ENCODE measurements around the gene SRSF1.
"Not testable (repeated sequence)": the region's sequence is repeated elsewhere in the genome, so short reads cannot be mapped to it uniquely, and the experiment has no call there.

Gene SRSF1

GRCh38 chr17:58049533-58049932 lies 42.5 kb upstream of the SRSF1 start:
- no peak overlapping the region for H3K27ac ChIP-seq
- TF ChIP-seq, protein P1, sequence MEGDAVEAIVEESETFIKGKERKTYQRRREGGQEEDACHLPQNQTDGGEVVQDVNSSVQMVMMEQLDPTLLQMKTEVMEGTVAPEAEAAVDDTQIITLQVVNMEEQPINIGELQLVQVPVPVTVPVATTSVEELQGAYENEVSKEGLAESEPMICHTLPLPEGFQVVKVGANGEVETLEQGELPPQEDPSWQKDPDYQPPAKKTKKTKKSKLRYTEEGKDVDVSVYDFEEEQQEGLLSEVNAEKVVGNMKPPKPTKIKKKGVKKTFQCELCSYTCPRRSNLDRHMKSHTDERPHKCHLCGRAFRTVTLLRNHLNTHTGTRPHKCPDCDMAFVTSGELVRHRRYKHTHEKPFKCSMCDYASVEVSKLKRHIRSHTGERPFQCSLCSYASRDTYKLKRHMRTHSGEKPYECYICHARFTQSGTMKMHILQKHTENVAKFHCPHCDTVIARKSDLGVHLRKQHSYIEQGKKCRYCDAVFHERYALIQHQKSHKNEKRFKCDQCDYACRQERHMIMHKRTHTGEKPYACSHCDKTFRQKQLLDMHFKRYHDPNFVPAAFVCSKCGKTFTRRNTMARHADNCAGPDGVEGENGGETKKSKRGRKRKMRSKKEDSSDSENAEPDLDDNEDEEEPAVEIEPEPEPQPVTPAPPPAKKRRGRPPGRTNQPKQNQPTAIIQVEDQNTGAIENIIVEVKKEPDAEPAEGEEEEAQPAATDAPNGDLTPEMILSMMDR (conservative IDR thresholded peaks at IDR 0.05): no peak

DNA sequence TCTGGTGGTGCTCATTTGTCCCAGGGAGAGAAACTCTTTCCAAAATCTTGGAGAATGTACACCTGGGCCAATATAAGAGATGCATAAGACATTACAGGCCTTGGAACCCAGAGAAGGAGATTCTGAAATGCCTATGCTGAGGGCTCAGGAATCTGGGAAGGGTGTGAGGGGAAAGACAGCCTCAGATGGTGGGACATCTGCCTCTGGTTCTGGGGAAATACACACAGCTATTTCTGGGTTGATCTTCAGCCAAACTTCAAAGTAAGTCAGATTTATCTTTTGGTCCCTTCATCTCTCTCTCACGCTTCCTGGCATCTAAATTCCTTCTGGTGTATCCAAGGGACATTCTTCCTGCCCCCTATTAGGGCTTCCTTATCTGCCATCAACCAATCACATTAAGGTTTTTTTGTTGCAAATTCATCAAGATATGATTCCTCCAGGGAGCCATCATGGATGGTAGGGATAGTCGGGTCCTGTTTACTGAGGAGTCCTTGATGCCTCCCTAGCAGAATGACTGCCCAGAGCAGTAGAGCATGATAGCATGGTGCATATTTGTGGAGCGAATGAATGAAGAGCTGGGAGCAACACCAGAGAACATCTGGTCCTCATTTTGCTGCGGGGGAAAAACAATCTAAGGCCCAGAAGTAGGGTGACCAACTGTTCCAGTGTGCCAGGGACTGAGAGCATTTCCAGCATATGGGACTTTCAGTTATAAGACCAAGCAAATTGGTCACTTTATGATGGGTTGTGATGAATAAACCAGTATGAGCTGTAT lies 40.5 kb upstream of the SRSF1 start:
- H3K27ac ChIP-seq: no peak overlapping the region
- TF ChIP-seq, protein P1 (conservative IDR thresholded peaks at IDR 0.05): no peak

- TF ChIP-seq, protein P1 (conservative IDR thresholded peaks at IDR 0.05): no peak
- no peak overlapping the region for H3K27ac ChIP-seq
Measured at GRCh38 chr17:58046239-58047094, 39.4 kb upstream of the SRSF1 start.

DNA sequence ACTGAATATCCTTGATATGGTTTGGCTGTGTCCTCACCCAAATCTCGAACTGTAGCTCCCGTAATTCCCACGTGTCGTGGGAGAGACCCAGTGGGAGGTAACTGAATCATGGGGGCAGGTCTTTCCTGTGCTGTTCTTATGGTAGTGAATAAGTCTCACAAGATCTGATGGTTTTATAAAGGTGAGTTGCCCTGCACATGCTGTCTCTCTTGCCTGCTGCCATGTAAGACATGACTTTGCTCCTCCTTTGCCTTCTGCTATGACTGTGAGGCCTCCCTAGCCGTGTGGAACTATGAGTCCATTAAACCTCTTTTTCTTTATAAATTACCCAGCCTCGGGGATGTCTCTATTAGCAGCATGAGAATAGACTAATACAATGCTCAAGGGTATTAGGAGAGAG lies 37.2 kb upstream of the SRSF1 start:
- not testable (repeated sequence) for H3K27ac ChIP-seq

DNA sequence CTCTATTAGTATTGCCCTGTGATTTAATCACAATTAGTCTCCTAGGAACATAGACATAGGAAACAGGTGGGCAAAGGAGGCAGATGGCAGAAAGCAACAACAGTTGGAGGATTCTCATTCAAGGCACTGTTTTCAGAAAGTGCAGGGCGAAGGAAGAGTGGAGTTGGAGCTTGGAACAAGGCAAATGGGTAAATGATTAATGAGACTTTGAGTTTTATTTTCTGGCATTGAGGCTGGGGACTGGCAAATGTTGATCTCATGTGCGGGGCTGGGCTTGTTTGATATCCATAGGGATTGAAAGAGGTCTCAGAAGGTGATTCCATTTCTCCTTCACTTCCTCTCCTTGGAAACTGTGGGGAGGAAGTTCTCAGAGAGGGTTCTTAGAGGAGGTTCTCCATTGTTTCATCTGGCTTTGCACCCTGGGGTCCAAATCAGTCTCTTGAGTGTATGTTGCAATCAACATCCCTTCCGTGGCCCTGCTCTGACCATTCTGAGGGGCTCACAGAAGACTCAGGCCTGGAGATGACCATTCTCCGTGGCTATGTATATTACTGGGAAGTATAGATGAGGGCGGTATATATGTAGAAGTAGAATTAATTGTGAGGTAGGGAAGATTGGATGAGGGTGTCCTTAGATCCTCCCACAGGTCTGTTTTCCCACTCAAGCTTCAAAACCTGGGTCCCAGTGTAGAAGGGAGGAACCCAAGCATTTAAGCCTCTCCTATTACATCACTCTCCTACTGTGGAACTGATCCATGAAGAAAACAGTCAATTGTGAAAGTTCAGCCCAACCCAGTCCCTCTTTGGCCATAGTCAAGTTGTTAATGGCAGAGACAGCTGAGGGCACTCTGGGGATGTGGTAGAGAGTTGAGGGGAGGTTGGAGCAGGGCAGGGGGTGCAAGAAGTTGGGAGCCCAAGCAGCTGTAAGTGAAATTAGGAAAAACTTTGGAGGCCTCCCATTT lies 36.5 kb upstream of the SRSF1 start:
- H3K27ac ChIP-seq: no peak overlapping the region
- TF ChIP-seq, protein P1 (conservative IDR thresholded peaks at IDR 0.05): no peak

DNA sequence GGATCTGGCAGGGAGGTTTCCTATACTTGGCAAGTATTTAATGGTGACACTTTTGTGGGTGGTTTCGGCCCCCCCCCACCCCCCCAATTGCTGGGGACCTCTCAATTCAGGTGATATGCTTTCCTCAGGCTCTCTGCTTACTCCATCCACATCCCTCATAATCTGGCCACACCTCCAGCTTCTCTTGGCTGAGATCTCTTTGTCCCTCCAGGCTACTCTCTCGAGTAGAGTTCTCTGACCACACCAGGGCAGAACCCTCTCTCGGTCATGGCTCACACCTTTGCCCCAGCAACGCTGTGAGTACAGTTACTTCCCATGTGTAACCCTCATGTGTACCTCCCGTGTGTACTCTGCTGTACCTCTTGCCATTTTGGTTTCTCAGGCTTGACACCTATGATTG lies 34.1 kb upstream of the SRSF1 start:
- TF ChIP-seq, protein P1 (conservative IDR thresholded peaks at IDR 0.05): no peak
- H3K27ac ChIP-seq: no peak overlapping the region

DNA sequence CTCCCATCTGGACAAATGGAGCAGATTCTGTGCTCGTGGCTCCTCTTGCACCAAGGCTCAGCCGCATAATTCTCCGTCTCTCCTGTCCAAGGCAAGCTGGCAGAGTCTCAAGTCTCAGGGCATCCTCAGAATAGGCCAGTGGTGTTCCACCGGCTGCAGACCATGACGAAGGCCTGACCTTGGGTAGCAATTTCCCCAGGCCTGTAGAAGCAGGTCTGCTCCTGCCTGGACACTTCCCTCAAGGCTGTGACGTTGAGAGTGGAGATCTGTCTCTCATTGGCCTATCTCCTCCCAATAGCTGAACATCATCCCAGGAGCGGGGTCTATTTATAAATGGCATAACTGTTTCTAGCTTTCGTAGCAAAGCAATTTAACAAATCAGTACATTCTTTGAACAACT lies 33.3 kb upstream of the SRSF1 start:
- TF ChIP-seq, protein P1 (conservative IDR thresholded peaks at IDR 0.05): no peak
- H3K27ac ChIP-seq: no peak overlapping the region
